PC-3 (cell line): Measurements from ENCODE around the gene PITPNB. TPM values are rescaled to one million over a fixed set of nuclear protein-coding genes. Genes with fewer than 3 reads are reported as not detected.

Experiments
- ATAC-seq: fragments of 200-7000 bp; cut with Tn5 transposase; 2 replicates; pipeline ENCODE4 v1.9.1; 2020; ENCODE audit warnings: mild to moderate bottlenecking, moderate library complexity
- BruUV-seq: library from RNA; stranded (reverse); fragments of 400-500 nt; replicated peaks from 2 replicates; lab custom pipeline; 2021; lab: Mats Ljungman, UMichigan
- CTCF ChIA-PET: fragments of 300-600 bp; sonication (Branson Sonifier 250); formaldehyde crosslinking; loops from one replicate; lab custom pipeline; 2022; ENCODE audit warnings: antibody characterized with exemption; lab: Charles Lee
- POLR2A ChIA-PET: fragments of 300-600 bp; sonication (Branson Sonifier 250); formaldehyde crosslinking; loops from one replicate; lab custom pipeline; 2022; ENCODE audit warnings: antibody characterized with exemption; ENCODE audit not compliant: unreplicated experiment; lab: Charles Lee
- DNase-seq: peaks from one replicate; pipeline ENCODE4 v3.0.0-alpha.2; 2015
- H2AFZ ChIP-seq: fragments of 300-600 bp; sonication (generic); 2 replicates; pipeline ENCODE4 v1.6.0; 2016; ENCODE audit warnings: antibody characterized with exemption, low read length
- H3F3A ChIP-seq: fragments of 300-600 bp; sonication (generic); one replicate; pipeline ENCODE4 v1.6.0; 2017; ENCODE audit warnings: antibody characterized with exemption, low read length, control low read depth, mild to moderate bottlenecking; ENCODE audit not compliant: unreplicated experiment
- H3K27ac ChIP-seq: fragments of 300-600 bp; sonication (generic); 2 replicates; pipeline ENCODE4 v1.5.1; 2016; ENCODE audit warnings: mild to moderate bottlenecking, low read length
- H3K27me3 ChIP-seq: fragments of 300-600 bp; sonication (generic); 2 replicates; pipeline ENCODE4 v1.6.1; 2016; ENCODE audit warnings: low read length, mixed read lengths
- H3K36me3 ChIP-seq: fragments of 300-600 bp; sonication (generic); 2 replicates; pipeline ENCODE4 v1.6.1; 2016; ENCODE audit warnings: low read depth, mixed run types, low read length, mixed read lengths
- H3K4me1 ChIP-seq: fragments of 300-600 bp; sonication (generic); 2 replicates; pipeline ENCODE4 v1.5.1; 2016; ENCODE audit warnings: low read length; ENCODE audit not compliant: insufficient read depth
- H3K4me2 ChIP-seq: fragments of 300-600 bp; sonication (generic); 2 replicates; pipeline ENCODE4 v1.6.0; 2016; ENCODE audit warnings: low read length
- H3K4me3 ChIP-seq: fragments of 300-600 bp; sonication (generic); 2 replicates; pipeline ENCODE4 v1.5.1; 2016; ENCODE audit warnings: mild to moderate bottlenecking, low read length, mixed read lengths
- H3K79me2 ChIP-seq: fragments of 300-600 bp; sonication (generic); 2 replicates; pipeline ENCODE4 v1.6.1; 2017; ENCODE audit warnings: low read length, mixed read lengths
- H3K9ac ChIP-seq: fragments of 300-600 bp; sonication (generic); 2 replicates; pipeline ENCODE4 v1.6.0; 2016; ENCODE audit warnings: mild to moderate bottlenecking, low read length
- H3K9me2 ChIP-seq: fragments of 300-600 bp; sonication (generic); replicated peaks from 2 replicates; pipeline ENCODE4 v1.6.1; 2016; ENCODE audit warnings: mixed run types, low read length, mixed read lengths
- H3K9me3 ChIP-seq: fragments of 300-600 bp; sonication (generic); 2 replicates; pipeline ENCODE4 v1.6.1; 2016; ENCODE audit warnings: low read length, mixed read lengths
- H4K20me1 ChIP-seq: fragments of 300-600 bp; sonication (generic); 2 replicates; pipeline ENCODE4 v1.6.1; 2016; ENCODE audit warnings: low read length, mixed read lengths
- EZH2 ChIP-seq: fragments of 300-600 bp; sonication (generic); IDR thresholded peaks from one replicate; pipeline ENCODE4 v1.6.1; 2017; ENCODE audit warnings: antibody characterized with exemption, mild to moderate bottlenecking, low read length; ENCODE audit not compliant: unreplicated experiment
- EZH2phosphoT487 ChIP-seq: fragments of 300-600 bp; sonication (generic); IDR thresholded peaks from 2 replicates; pipeline ENCODE4 v1.6.1; 2018; ENCODE audit warnings: mild to moderate bottlenecking, antibody characterized with exemption, low read length, borderline replicate concordance
- intact Hi-C: fragments of 100-400 bp; cut with micrococcal nuclease; formaldehyde crosslinking; loops from 2 replicates; pipeline ENCODE4 v1.9.0; 2023
- total RNA-seq: library from RNA; depleted of rRNA; stranded (reverse); fragments of >200 nt; gene quantifications from 2 replicates; pipeline ENCODE4 v1.2.3, GENCODE V29; 2014
- TF ChIP-seq, protein P1 (sequence below): fragments of 300-600 bp; sonication (generic); conservative IDR thresholded peaks from 2 replicates; pipeline ENCODE4 v1.5.1; 2017; ENCODE audit warnings: antibody characterized with exemption, low read depth, mild to moderate bottlenecking, low read length

Gene PITPNB
- total RNA-seq, 1 experiment from 2014 or later, result 15.3 TPM

DNA sequence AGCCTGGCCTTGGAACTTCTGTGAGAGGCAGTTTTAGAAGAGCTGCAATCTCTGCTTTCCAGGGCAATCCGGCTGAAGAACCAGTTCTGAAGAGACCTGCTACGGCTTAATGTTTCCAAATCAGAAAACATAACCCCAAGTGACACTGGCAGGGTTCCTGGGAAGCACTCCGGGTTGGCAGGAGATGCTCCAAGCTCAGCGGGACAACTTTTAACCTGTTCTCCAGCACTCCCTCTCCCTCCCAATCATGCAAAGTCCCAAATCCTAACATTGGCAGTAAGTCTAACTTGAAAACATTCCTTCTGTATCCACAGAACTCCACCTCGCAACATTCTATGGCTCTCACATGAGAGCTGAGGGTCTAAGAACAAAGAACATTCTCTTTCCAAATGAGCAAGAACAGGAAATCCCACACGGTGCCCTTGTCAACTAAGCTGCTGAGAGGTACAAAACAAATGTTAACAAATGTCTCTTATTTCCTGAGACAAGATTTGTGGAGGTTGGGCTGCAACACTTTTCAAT is 69.0 kb downstream of the PITPNB start:
- no peak for ATAC-seq
- Histone ChIP-seq H2AFZ (no peak overlapping the region), H3K79me2 (no peaks in the 10 kb centered on the region), H3K4me3 (no peak overlapping the region), H3K9me2 (no peaks in the 10 kb centered on the region), H3K9ac (no peak overlapping the region), H4K20me1 (no peaks in the 10 kb centered on the region), H3K4me2 (no peak overlapping the region), H3K27ac (no peak overlapping the region), H3K36me3 (peaks cover 28% of the 10 kb centered on the region), H3K4me1 (no peaks in the 10 kb centered on the region), H3K9me3 (no peaks in the 10 kb centered on the region), H3K27me3 (no peaks in the 10 kb centered on the region), H3F3A (no peaks in the 10 kb centered on the region)
- CTCF ChIA-PET, result no interaction called here
- POLR2A ChIA-PET, result no interaction called here
- no peak for TF ChIP-seq EZH2phosphoT487
- no peak for TF ChIP-seq EZH2
- TF ChIP-seq, protein P1, sequence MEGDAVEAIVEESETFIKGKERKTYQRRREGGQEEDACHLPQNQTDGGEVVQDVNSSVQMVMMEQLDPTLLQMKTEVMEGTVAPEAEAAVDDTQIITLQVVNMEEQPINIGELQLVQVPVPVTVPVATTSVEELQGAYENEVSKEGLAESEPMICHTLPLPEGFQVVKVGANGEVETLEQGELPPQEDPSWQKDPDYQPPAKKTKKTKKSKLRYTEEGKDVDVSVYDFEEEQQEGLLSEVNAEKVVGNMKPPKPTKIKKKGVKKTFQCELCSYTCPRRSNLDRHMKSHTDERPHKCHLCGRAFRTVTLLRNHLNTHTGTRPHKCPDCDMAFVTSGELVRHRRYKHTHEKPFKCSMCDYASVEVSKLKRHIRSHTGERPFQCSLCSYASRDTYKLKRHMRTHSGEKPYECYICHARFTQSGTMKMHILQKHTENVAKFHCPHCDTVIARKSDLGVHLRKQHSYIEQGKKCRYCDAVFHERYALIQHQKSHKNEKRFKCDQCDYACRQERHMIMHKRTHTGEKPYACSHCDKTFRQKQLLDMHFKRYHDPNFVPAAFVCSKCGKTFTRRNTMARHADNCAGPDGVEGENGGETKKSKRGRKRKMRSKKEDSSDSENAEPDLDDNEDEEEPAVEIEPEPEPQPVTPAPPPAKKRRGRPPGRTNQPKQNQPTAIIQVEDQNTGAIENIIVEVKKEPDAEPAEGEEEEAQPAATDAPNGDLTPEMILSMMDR, result no peak
- no peak for DNase-seq
- intact Hi-C loops, result no loop called here
- no TSS peak for BruUV-seq

DNA sequence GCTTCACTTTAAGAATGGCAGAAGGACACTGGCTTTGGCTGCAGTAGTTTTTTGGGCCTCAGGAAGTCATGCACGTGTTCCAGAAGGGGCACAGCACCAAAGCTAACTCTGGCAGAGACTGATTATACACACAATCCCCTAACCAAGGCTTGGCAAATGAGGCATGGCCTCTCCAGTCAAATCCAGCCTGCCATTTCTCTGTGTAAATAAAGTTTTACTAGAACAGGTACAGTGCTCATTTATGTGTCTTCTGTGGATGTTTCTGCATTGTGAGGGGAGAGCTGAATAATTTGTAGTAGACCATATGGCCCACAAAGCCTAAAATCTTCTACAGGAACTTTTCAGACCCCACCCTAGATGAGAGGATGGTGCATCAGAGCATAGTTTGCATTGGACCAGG is 71.1 kb downstream of the PITPNB start:
- H3K4me1 ChIP-seq, result no peaks in the 10 kb centered on the region
- no peak overlapping the region for H2AFZ ChIP-seq
- H3K4me2 ChIP-seq, result no peak overlapping the region
- H3K79me2 ChIP-seq, result no peaks in the 10 kb centered on the region
- ATAC-seq (no peak), DNase-seq (no peak)
- no peaks in the 10 kb centered on the region for H3K9me2 ChIP-seq
- intact Hi-C loops, result no loop called here
- H3F3A ChIP-seq, result no peaks in the 10 kb centered on the region
- CTCF ChIA-PET, result no interaction called here
- H3K27me3 ChIP-seq, result no peaks in the 10 kb centered on the region
- H3K4me3 ChIP-seq, result no peak overlapping the region
- POLR2A ChIA-PET, result no interaction called here
- no peak overlapping the region for H3K27ac ChIP-seq
- H3K9ac ChIP-seq, result no peak overlapping the region
- no peaks in the 10 kb centered on the region for H3K9me3 ChIP-seq
- no peak for TF ChIP-seq EZH2phosphoT487
- TF ChIP-seq, protein P1, result no peak
- TF ChIP-seq EZH2, result no peak
- peaks cover 21% of the 10 kb centered on the region for H3K36me3 ChIP-seq
- no peaks in the 10 kb centered on the region for H4K20me1 ChIP-seq
- BruUV-seq, result no TSS peak

DNA sequence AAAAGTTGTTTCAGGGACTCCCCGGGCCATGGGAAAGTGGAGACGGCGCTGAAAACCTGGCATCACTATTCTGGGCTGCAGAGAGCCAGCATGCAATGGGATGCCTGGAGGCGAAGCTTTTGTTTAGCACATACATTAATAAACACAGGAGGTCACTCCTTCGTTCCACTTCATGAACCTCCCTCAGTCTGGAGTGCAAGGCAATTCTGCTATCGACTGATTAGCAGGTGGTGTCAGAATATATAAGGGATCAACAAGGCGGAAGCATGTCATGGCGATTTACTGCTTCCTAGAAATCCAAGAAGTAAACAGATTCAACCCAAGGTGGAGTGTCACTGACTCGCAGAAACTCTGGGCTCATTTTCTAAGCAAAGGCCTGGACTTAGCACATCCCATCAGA is 72.1 kb downstream of the PITPNB start:
- Histone ChIP-seq H3K9me3 (no peaks in the 10 kb centered on the region), H2AFZ (no peak overlapping the region), H3K4me1 (no peaks in the 10 kb centered on the region), H3K4me2 (no peak overlapping the region), H3K27me3 (no peaks in the 10 kb centered on the region), H3F3A (no peaks in the 10 kb centered on the region), H3K79me2 (no peaks in the 10 kb centered on the region), H3K4me3 (no peak overlapping the region), H3K9me2 (no peaks in the 10 kb centered on the region), H3K9ac (no peak overlapping the region), H3K27ac (no peak overlapping the region), H3K36me3 (peaks cover 12% of the 10 kb centered on the region; the same call in 1 of the 2 replicates), H4K20me1 (no peaks in the 10 kb centered on the region)
- ChIA-PET POLR2A (no interaction called here), CTCF (no interaction called here)
- no TSS peak for BruUV-seq
- no peak for DNase-seq
- no peak for ATAC-seq
- intact Hi-C loops, result no loop called here
- TF ChIP-seq, protein P1, result no peak
- TF ChIP-seq EZH2, result no peak
